HepG2 (cell line): Measurements from ENCODE around the gene PKIG.

ENCODE experiments used
- CTCF ChIP-seq: sonication (generic); formaldehyde crosslinking; IDR thresholded peaks from 2 replicates; pipeline ENCODE4 v1.5.0; 2020; ENCODE audit warnings: mild to moderate bottlenecking, missing genetic modification reagents, moderate library complexity
- EZH2 ChIP-seq: conservative IDR thresholded peaks from 2 replicates; pipeline ENCODE4 v1.6.1; 2012; ENCODE audit warnings: mild to moderate bottlenecking, low read depth, low read length, moderate library complexity
- IRF2 ChIP-seq: IDR thresholded peaks from 2 replicates; pipeline ENCODE4 v1.6.1; 2018; ENCODE audit warnings: missing genetic modification reagents, missing compliant biosample characterization
- MED8 ChIP-seq: sonication (generic); formaldehyde crosslinking; IDR thresholded peaks from 2 replicates; pipeline ENCODE4 v1.8.1; 2023; ENCODE audit warnings: mild to moderate bottlenecking, missing genetic modification reagents; ENCODE audit not compliant: insufficient replicate concordance
- NR2F6 ChIP-seq, 2 experiments: IDR thresholded peaks; 2 replicates each; pipeline ENCODE4 v1.6.1; 2016; ENCODE audit warnings: antibody characterized with exemption in 1 of 2, mild to moderate bottlenecking in 1 of 2
- POLR2A ChIP-seq, 2 experiments: IDR thresholded peaks; 2 replicates each; pipeline ENCODE4 v1.6.1; 2011; ENCODE audit warnings: low read depth in 2 of 2, low read length in 2 of 2, mild to moderate bottlenecking in 1 of 2, moderate library complexity in 1 of 2; ENCODE audit not compliant: insufficient read depth in 1 of 2
- YY1 ChIP-seq: IDR thresholded peaks from 2 replicates; pipeline ENCODE4 v1.6.1; 2011; ENCODE audit warnings: low read length, low read depth, moderate library complexity, mild to moderate bottlenecking; ENCODE audit not compliant: insufficient read depth, insufficient replicate concordance
- ZNF207 ChIP-seq: fragments of 450-650 bp; IDR thresholded peaks from 2 replicates; pipeline ENCODE4 v1.6.1; 2016; ENCODE audit warnings: antibody characterized with exemption, borderline replicate concordance

GRCh38 chr20:44566811-44567210, 15.6 kb upstream of the PKIG start:
- TF ChIP-seq YY1 (no peak), CTCF (no peak), NR2F6 (IDR thresholded peaks at IDR 0.05) (no peak), NR2F6 (CRISPR knock-in tag; IDR thresholded peaks at IDR 0.05) (no peak), EZH2 (no peak), MED8 (no peak), IRF2 (no peak), POLR2A (IDR thresholded peaks at IDR 0.05; ENCODE audit: insufficient read depth in 1 of 2, low read depth in 2 of 2, low read length in 2 of 2) (no peak), ZNF207 (no peak)
